Islet of Langerhans (tissue), 1 donor: Measurements from ENCODE around the gene PA2G4.
A peak's percentile ranks its signal among the peaks of the same experiment; 100 is the strongest.

Experiments used
- FAIRE-seq: peaks from one replicate; lab custom pipeline; 2011; peaks lifted over from hg19 to GRCh38; lab: Jason Lieb, UNC

PA2G4 gene

GRCh38 chr12:56127485-56127887 lies 23.1 kb downstream of the PA2G4 start:
- no peak for FAIRE-seq

- FAIRE-seq, result peak; percentile 65
Observed at GRCh38 chr12:56127888-56128669, 23.7 kb downstream of the PA2G4 start, which contains the start of gene ESYT1. ESYT1 (plus strand) TSS chr12:56128267; CDS start chr12:56128320, 53 bp downstream.

- FAIRE-seq, result no peak
Observed at GRCh38 chr12:56128670-56129205, 24.4 kb downstream of the PA2G4 start.

- FAIRE-seq, result no peak
Observed at GRCh38 chr12:56129206-56129941, 25.0 kb downstream of the PA2G4 start.

GRCh38 chr12:56129942-56130495 lies 25.7 kb downstream of the PA2G4 start:
- FAIRE-seq, result no peak

GRCh38 chr12:56130876-56131275 lies 26.5 kb downstream of the PA2G4 start:
- FAIRE-seq, result no peak

GRCh38 chr12:56134897-56135296 lies 30.5 kb downstream of the PA2G4 start:
- no peak for FAIRE-seq

- no peak for FAIRE-seq
Observed at GRCh38 chr12:56137853-56138571, 33.7 kb downstream of the PA2G4 start.

- no peak for FAIRE-seq
Observed at GRCh38 chr12:56141946-56142784, 37.8 kb downstream of the PA2G4 start.

- FAIRE-seq, result no peak
Observed at GRCh38 chr12:56143217-56143616, 38.9 kb downstream of the PA2G4 start.

GRCh38 chr12:56143870-56144269 lies 39.5 kb downstream of the PA2G4 start:
- no peak for FAIRE-seq

GRCh38 chr12:56145217-56145616 lies 40.9 kb downstream of the PA2G4 start:
- FAIRE-seq, result no peak

GRCh38 chr12:56146492-56147460 lies 42.4 kb downstream of the PA2G4 start:
- no peak for FAIRE-seq

- FAIRE-seq, result peak; percentile 13
Observed at GRCh38 chr12:56150563-56150962, 46.2 kb downstream of the PA2G4 start.

- FAIRE-seq, result no peak
Observed at GRCh38 chr12:56151672-56152131, 47.3 kb downstream of the PA2G4 start.

GRCh38 chr12:56152132-56152755 lies 47.9 kb downstream of the PA2G4 start, which contains the start of gene MYL6B:
MYL6B (plus strand) TSS chr12:56152587; CDS start chr12:56153919, 1,332 bp downstream.
- no peak for FAIRE-seq

GRCh38 chr12:56152756-56153677 lies 48.7 kb downstream of the PA2G4 start:
- no peak for FAIRE-seq

- FAIRE-seq, result no peak
Observed at GRCh38 chr12:56153678-56154065, 49.3 kb downstream of the PA2G4 start.
